PC-3 (cell line): Measurements from ENCODE around the gene RPS6KA2. TPM values are rescaled to one million over a fixed set of nuclear protein-coding genes. Genes with fewer than 3 reads are reported as not detected.

Experiments used
- ATAC-seq: fragments of 200-7000 bp; cut with Tn5 transposase; 2 replicates; pipeline ENCODE4 v1.9.1; 2020; ENCODE audit warnings: mild to moderate bottlenecking, moderate library complexity
- BruUV-seq: library from RNA; stranded (reverse); fragments of 400-500 nt; replicated peaks from 2 replicates; lab custom pipeline; 2021; lab: Mats Ljungman, UMichigan
- CTCF ChIA-PET: fragments of 300-600 bp; sonication (Branson Sonifier 250); formaldehyde crosslinking; loops from one replicate; lab custom pipeline; 2022; ENCODE audit warnings: antibody characterized with exemption; lab: Charles Lee
- POLR2A ChIA-PET: fragments of 300-600 bp; sonication (Branson Sonifier 250); formaldehyde crosslinking; loops from one replicate; lab custom pipeline; 2022; ENCODE audit warnings: antibody characterized with exemption; ENCODE audit not compliant: unreplicated experiment; lab: Charles Lee
- DNase-seq: peaks from one replicate; pipeline ENCODE4 v3.0.0-alpha.2; 2015
- H2AFZ ChIP-seq: fragments of 300-600 bp; sonication (generic); 2 replicates; pipeline ENCODE4 v1.6.0; 2016; ENCODE audit warnings: antibody characterized with exemption, low read length
- H3F3A ChIP-seq: fragments of 300-600 bp; sonication (generic); one replicate; pipeline ENCODE4 v1.6.0; 2017; ENCODE audit warnings: antibody characterized with exemption, low read length, control low read depth, mild to moderate bottlenecking; ENCODE audit not compliant: unreplicated experiment
- H3K27ac ChIP-seq: fragments of 300-600 bp; sonication (generic); 2 replicates; pipeline ENCODE4 v1.5.1; 2016; ENCODE audit warnings: mild to moderate bottlenecking, low read length
- H3K27me3 ChIP-seq: fragments of 300-600 bp; sonication (generic); 2 replicates; pipeline ENCODE4 v1.6.1; 2016; ENCODE audit warnings: low read length, mixed read lengths
- H3K36me3 ChIP-seq: fragments of 300-600 bp; sonication (generic); 2 replicates; pipeline ENCODE4 v1.6.1; 2016; ENCODE audit warnings: low read depth, mixed run types, low read length, mixed read lengths
- H3K4me1 ChIP-seq: fragments of 300-600 bp; sonication (generic); 2 replicates; pipeline ENCODE4 v1.5.1; 2016; ENCODE audit warnings: low read length; ENCODE audit not compliant: insufficient read depth
- H3K4me2 ChIP-seq: fragments of 300-600 bp; sonication (generic); 2 replicates; pipeline ENCODE4 v1.6.0; 2016; ENCODE audit warnings: low read length
- H3K4me3 ChIP-seq: fragments of 300-600 bp; sonication (generic); 2 replicates; pipeline ENCODE4 v1.5.1; 2016; ENCODE audit warnings: mild to moderate bottlenecking, low read length, mixed read lengths
- H3K79me2 ChIP-seq: fragments of 300-600 bp; sonication (generic); 2 replicates; pipeline ENCODE4 v1.6.1; 2017; ENCODE audit warnings: low read length, mixed read lengths
- H3K9ac ChIP-seq: fragments of 300-600 bp; sonication (generic); 2 replicates; pipeline ENCODE4 v1.6.0; 2016; ENCODE audit warnings: mild to moderate bottlenecking, low read length
- H3K9me2 ChIP-seq: fragments of 300-600 bp; sonication (generic); replicated peaks from 2 replicates; pipeline ENCODE4 v1.6.1; 2016; ENCODE audit warnings: mixed run types, low read length, mixed read lengths
- H3K9me3 ChIP-seq: fragments of 300-600 bp; sonication (generic); 2 replicates; pipeline ENCODE4 v1.6.1; 2016; ENCODE audit warnings: low read length, mixed read lengths
- H4K20me1 ChIP-seq: fragments of 300-600 bp; sonication (generic); 2 replicates; pipeline ENCODE4 v1.6.1; 2016; ENCODE audit warnings: low read length, mixed read lengths
- EZH2 ChIP-seq: fragments of 300-600 bp; sonication (generic); IDR thresholded peaks from one replicate; pipeline ENCODE4 v1.6.1; 2017; ENCODE audit warnings: antibody characterized with exemption, mild to moderate bottlenecking, low read length; ENCODE audit not compliant: unreplicated experiment
- EZH2phosphoT487 ChIP-seq: fragments of 300-600 bp; sonication (generic); IDR thresholded peaks from 2 replicates; pipeline ENCODE4 v1.6.1; 2018; ENCODE audit warnings: mild to moderate bottlenecking, antibody characterized with exemption, low read length, borderline replicate concordance
- intact Hi-C: fragments of 100-400 bp; cut with micrococcal nuclease; formaldehyde crosslinking; loops from 2 replicates; pipeline ENCODE4 v1.9.0; 2023
- total RNA-seq: library from RNA; depleted of rRNA; stranded (reverse); fragments of >200 nt; gene quantifications from 2 replicates; pipeline ENCODE4 v1.2.3, GENCODE V29; 2014
- TF ChIP-seq, protein P1 (sequence below): fragments of 300-600 bp; sonication (generic); conservative IDR thresholded peaks from 2 replicates; pipeline ENCODE4 v1.5.1; 2017; ENCODE audit warnings: antibody characterized with exemption, low read depth, mild to moderate bottlenecking, low read length

The RPS6KA2 gene
- total RNA-seq, 1 experiment from 2014 or later, result 5.1 TPM

DNA sequence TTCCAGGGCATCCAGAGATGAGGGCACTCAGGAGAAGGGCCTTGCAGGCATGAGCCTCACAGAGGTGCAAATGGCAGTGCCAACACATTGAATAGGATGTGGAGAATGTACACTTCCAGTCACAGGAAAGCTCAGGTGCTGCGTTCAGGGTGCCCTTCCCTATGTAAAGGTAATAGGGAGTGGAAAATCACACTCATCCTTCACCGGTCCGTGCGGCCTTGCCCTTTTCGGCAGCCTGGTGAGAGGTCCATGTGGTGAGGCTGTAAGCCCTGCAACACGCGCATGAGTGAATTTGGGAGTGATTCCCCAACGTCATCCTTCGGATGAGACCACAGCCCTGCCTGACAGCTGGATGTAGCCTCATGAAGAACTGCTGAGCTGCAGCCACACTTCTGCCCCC, 43.0 kb upstream of the RPS6KA2 start:
- Histone ChIP-seq H4K20me1 (no peaks in the 10 kb centered on the region), H2AFZ (no peak overlapping the region), H3K4me2 (no peak overlapping the region), H3K9me3 (no peaks in the 10 kb centered on the region), H3K27ac (no peak overlapping the region), H3K9me2 (no peaks in the 10 kb centered on the region), H3F3A (no peaks in the 10 kb centered on the region), H3K36me3 (no peaks in the 10 kb centered on the region), H3K4me3 (no peak overlapping the region), H3K4me1 (peaks cover 2% of the 10 kb centered on the region; the same call in 1 of the 2 replicates), H3K9ac (no peak overlapping the region), H3K27me3 (peaks cover 4% of the 10 kb centered on the region; the same call in 1 of the 2 replicates), H3K79me2 (no peaks in the 10 kb centered on the region)
- ChIA-PET CTCF (no interaction called here), POLR2A (no interaction called here)
- intact Hi-C loops, result no loop called here
- ATAC-seq (no peak), DNase-seq (no peak)
- no peak for TF ChIP-seq EZH2phosphoT487
- TF ChIP-seq EZH2, result no peak
- TF ChIP-seq, protein P1, sequence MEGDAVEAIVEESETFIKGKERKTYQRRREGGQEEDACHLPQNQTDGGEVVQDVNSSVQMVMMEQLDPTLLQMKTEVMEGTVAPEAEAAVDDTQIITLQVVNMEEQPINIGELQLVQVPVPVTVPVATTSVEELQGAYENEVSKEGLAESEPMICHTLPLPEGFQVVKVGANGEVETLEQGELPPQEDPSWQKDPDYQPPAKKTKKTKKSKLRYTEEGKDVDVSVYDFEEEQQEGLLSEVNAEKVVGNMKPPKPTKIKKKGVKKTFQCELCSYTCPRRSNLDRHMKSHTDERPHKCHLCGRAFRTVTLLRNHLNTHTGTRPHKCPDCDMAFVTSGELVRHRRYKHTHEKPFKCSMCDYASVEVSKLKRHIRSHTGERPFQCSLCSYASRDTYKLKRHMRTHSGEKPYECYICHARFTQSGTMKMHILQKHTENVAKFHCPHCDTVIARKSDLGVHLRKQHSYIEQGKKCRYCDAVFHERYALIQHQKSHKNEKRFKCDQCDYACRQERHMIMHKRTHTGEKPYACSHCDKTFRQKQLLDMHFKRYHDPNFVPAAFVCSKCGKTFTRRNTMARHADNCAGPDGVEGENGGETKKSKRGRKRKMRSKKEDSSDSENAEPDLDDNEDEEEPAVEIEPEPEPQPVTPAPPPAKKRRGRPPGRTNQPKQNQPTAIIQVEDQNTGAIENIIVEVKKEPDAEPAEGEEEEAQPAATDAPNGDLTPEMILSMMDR, result no peak
- BruUV-seq, result no TSS peak

DNA sequence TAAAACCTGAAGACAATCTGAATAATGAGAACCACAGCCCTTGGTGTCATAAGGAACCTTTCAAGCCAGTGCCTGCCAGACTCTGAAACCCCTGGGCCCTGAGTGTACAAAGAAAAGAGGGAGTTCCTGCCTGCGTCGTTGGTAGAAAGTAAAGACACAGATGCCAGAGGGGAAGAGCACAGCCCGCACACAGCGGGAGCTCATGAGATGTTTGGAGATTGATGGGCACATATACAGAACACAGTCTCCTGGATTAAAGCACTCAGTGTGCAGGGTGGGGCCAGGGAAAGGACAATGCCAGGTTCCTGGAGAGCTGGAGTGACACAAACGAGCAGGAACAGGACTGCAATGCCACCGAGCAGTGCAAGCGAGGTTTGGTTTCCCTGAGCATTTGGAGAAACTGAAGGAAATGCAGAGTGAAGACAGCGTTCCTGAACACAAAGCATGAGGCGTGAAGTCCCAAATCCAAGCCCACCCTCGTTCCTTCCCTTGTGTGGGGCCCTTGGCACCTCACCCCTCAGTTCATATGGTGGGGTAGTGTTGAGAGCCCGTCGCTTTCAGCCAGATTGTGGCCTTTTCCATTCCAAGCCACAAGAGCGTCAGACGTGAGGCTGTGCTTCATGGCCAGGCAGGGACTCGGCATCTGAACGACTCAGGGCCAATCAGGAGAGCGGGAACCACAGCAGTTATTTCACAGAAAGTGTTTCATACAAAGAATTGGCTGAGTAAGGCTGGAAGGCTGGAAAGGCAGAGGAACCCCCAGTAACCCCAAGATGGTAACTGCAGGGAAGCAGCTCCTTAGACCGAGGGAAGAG, 41.0 kb upstream of the RPS6KA2 start:
- intact Hi-C loops, result no loop called here

More for the DNA sequence above, 41.0 kb upstream of the RPS6KA2 start:
- no peak overlapping the region for H3K27ac ChIP-seq
- no peaks in the 10 kb centered on the region for H3K79me2 ChIP-seq
- POLR2A ChIA-PET, result no interaction called here
- DNase-seq (no peak), ATAC-seq (no peak)
- TF ChIP-seq, protein P1, result no peak
- TF ChIP-seq EZH2phosphoT487 (no peak), EZH2 (no peak)
- no peaks in the 10 kb centered on the region for H4K20me1 ChIP-seq
- peaks cover 9% of the 10 kb centered on the region; the same call in 1 of the 2 replicates for H3K27me3 ChIP-seq
- no TSS peak for BruUV-seq
- no peaks in the 10 kb centered on the region for H3K9me2 ChIP-seq
- no peaks in the 10 kb centered on the region for H3F3A ChIP-seq
- H3K9ac ChIP-seq, result no peak overlapping the region
- H3K4me1 ChIP-seq, result no peaks in the 10 kb centered on the region
- H3K4me2 ChIP-seq, result no peak overlapping the region
- no peaks in the 10 kb centered on the region for H3K36me3 ChIP-seq
- no peak overlapping the region for H2AFZ ChIP-seq
- no peak overlapping the region for H3K4me3 ChIP-seq
- no peaks in the 10 kb centered on the region for H3K9me3 ChIP-seq
- CTCF ChIA-PET, result no interaction called here
